HepG2 (cell line): ENCODE results near the gene HSD17B11. TPM values are rescaled to one million over a fixed set of nuclear protein-coding genes. Genes with fewer than 3 reads are reported as not detected.

Experiments
- CBX1 ChIP-seq: IDR thresholded peaks from one replicate; pipeline ENCODE4 v1.6.1; 2016; ENCODE audit warnings: antibody characterized with exemption, low read depth
- FOXK1 ChIP-seq: sonication (generic); formaldehyde crosslinking; IDR thresholded peaks from 2 replicates; pipeline ENCODE4 v1.4.0; 2020; ENCODE audit warnings: low read depth, missing genetic modification reagents, borderline replicate concordance
- HNF4A ChIP-seq: sonication (generic); formaldehyde crosslinking; IDR thresholded peaks from 2 replicates; pipeline ENCODE4 v1.4.0; 2020; ENCODE audit warnings: missing genetic modification reagents
- HNRNPH1 ChIP-seq: fragments of 200-400 bp; formaldehyde crosslinking; optimal IDR thresholded peaks from 2 replicates; pipeline ENCODE3; 2017; ENCODE audit warnings: mild to moderate bottlenecking, low read depth, low read length
- HOXA9 ChIP-seq: sonication (generic); formaldehyde crosslinking; IDR thresholded peaks from 2 replicates; pipeline ENCODE4 v1.8.1; 2022; ENCODE audit warnings: missing genetic modification reagents, mild to moderate bottlenecking, moderate library complexity, borderline replicate concordance
- IRF2 ChIP-seq: IDR thresholded peaks from 2 replicates; pipeline ENCODE4 v1.6.1; 2018; ENCODE audit warnings: missing genetic modification reagents, missing compliant biosample characterization
- KMT2A ChIP-seq: sonication (generic); formaldehyde crosslinking; IDR thresholded peaks from 2 replicates; pipeline ENCODE4 v1.4.0; 2020; ENCODE audit warnings: missing genetic modification reagents
- MAFK ChIP-seq, 2 experiments: IDR thresholded peaks in 1 of 2; conservative IDR thresholded peaks in 1 of 2; 2 replicates each; pipeline ENCODE4 v1.6.1; 2011; ENCODE audit warnings: improper control_type of control experiment in 2 of 2, low read length in 2 of 2
- MTA1 ChIP-seq: sonication (generic); formaldehyde crosslinking; IDR thresholded peaks from 2 replicates; pipeline ENCODE4 v1.4.0; 2020; ENCODE audit warnings: missing genetic modification reagents, mild to moderate bottlenecking, borderline replicate concordance
- NFATC3 ChIP-seq: sonication (generic); formaldehyde crosslinking; IDR thresholded peaks from 2 replicates; pipeline ENCODE4 v1.5.1; 2020; ENCODE audit warnings: mild to moderate bottlenecking, missing genetic modification reagents
- RFX3 ChIP-seq: IDR thresholded peaks from 2 replicates; pipeline ENCODE4 v1.6.1; 2016; ENCODE audit warnings: missing biosample characterization, missing genetic modification reagents
- polyA plus RNA-seq, 8 experiments: library from polyadenylated mRNA; depleted of rRNA in 3 of 8; stranded (reverse) in 7 of 8; unstranded in 1 of 8; fragments of >200 nt; fragmentation: Illumina TruSeq in 4 of 8; extraction: Trizol in 4 of 8; gene quantifications; 2 replicates each; pipeline versions ENCODE4 v1.2.1 to v1.2.3, GENCODE V29; 2011 to 2016; ENCODE audit warnings: low read depth in 4 of 8, missing spikeins in 1 of 8, mixed read lengths in 1 of 8; ENCODE audit not compliant: insufficient read depth in 1 of 8
- total RNA-seq, 5 experiments: library from RNA; depleted of rRNA; stranded (reverse); fragments of >200 nt; fragmentation: Illumina TruSeq; extraction: Trizol; gene quantifications; 2 replicates each; pipeline ENCODE4 v1.2.3, GENCODE V29; 2016; ENCODE audit warnings: low read depth in 1 of 5
- TF ChIP-seq, protein P1 (sequence below): sonication (generic); formaldehyde crosslinking; IDR thresholded peaks from 2 replicates; pipeline ENCODE4 v1.4.0; 2020; ENCODE audit warnings: missing genetic modification reagents
- TF ChIP-seq, protein P2 (sequence below): sonication (generic); formaldehyde crosslinking; IDR thresholded peaks from 2 replicates; pipeline ENCODE4 v1.4.0; 2020; ENCODE audit warnings: missing genetic modification reagents
- TF ChIP-seq, protein P3 (sequence below): sonication (generic); formaldehyde crosslinking; IDR thresholded peaks from 2 replicates; pipeline ENCODE4 v1.4.0; 2020; ENCODE audit warnings: mild to moderate bottlenecking, low read depth, missing genetic modification reagents
- TF ChIP-seq, protein P4 (sequence below): sonication (generic); formaldehyde crosslinking; IDR thresholded peaks from 2 replicates; pipeline ENCODE4 v1.4.0; 2020; ENCODE audit warnings: mild to moderate bottlenecking, missing genetic modification reagents
- TF ChIP-seq, protein P5 (sequence below): sonication (generic); formaldehyde crosslinking; IDR thresholded peaks from 2 replicates; pipeline ENCODE4; 2020; ENCODE audit warnings: missing genetic modification reagents, mild to moderate bottlenecking, borderline replicate concordance
- TF ChIP-seq, protein P6 (sequence below): sonication (generic); formaldehyde crosslinking; IDR thresholded peaks from 2 replicates; pipeline ENCODE4 v1.9.0; 2021; ENCODE audit warnings: missing genetic modification reagents, mild to moderate bottlenecking, borderline replicate concordance

The HSD17B11 gene
- total and polyA plus RNA-seq, 2 of the 13 experiments (the other 11 are each of a cell fraction or from before 2014, with no cell fraction given) = 121 to 158 TPM

DNA sequence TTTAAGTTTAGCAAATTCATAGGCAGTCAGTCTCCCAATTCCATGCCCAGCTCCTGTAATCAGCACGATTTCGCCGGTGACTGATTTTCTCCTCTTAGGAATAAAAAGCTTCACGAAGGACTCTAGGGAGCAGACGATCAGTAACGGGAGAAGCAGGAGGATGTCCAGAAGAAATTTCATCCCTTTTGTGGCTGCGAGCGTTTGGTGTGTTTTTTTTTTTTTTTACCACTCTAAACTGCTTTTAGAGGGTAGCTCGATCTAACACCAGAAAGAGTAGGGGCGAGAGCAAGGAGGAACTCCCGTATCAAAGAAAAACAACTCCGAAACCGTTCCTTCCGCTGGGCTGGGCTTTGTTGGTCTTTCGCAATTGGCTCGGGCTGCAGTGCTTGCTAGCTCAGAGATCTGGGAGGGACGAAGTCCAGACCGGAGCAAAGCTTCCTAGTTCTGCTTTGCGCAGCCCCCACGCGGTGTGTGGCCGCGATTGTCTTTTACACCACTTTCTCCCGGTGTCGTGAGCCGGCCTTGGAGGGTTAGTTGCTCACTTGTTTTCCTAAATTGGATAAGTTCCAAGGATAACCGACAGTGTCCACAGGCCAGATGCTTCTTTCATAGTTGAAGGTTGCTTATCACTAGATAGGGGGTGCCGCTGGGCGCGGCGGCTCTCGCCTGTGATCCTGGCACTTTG is at the start of gene HSD17B11 (continued):
- TF ChIP-seq, protein P1, sequence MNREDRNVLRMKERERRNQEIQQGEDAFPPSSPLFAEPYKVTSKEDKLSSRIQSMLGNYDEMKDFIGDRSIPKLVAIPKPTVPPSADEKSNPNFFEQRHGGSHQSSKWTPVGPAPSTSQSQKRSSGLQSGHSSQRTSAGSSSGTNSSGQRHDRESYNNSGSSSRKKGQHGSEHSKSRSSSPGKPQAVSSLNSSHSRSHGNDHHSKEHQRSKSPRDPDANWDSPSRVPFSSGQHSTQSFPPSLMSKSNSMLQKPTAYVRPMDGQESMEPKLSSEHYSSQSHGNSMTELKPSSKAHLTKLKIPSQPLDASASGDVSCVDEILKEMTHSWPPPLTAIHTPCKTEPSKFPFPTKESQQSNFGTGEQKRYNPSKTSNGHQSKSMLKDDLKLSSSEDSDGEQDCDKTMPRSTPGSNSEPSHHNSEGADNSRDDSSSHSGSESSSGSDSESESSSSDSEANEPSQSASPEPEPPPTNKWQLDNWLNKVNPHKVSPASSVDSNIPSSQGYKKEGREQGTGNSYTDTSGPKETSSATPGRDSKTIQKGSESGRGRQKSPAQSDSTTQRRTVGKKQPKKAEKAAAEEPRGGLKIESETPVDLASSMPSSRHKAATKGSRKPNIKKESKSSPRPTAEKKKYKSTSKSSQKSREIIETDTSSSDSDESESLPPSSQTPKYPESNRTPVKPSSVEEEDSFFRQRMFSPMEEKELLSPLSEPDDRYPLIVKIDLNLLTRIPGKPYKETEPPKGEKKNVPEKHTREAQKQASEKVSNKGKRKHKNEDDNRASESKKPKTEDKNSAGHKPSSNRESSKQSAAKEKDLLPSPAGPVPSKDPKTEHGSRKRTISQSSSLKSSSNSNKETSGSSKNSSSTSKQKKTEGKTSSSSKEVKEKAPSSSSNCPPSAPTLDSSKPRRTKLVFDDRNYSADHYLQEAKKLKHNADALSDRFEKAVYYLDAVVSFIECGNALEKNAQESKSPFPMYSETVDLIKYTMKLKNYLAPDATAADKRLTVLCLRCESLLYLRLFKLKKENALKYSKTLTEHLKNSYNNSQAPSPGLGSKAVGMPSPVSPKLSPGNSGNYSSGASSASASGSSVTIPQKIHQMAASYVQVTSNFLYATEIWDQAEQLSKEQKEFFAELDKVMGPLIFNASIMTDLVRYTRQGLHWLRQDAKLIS (CRISPR knock-in tag) = peak; percentile 47; the same call in 1 of the 2 replicates
- TF ChIP-seq NFATC3 (CRISPR knock-in tag) (no peak; the same call in 1 of the 2 replicates), CBX1 (no peak), RFX3 (CRISPR knock-in tag) (no peak), FOXK1 (CRISPR knock-in tag) (peak; percentile 41; the same call in 1 of the 2 replicates), HNF4A (CRISPR knock-in tag) (peak; percentile 95), MTA1 (CRISPR knock-in tag) (peak; percentile 97), HNRNPH1 (no peak), HOXA9 (CRISPR knock-in tag) (no peak), MAFK (conservative IDR thresholded peaks at IDR 0.05 in 1 of 2, IDR thresholded peaks at IDR 0.05 in 1 of 2; ENCODE audit: low read length in 2 of 2) (0 out of 4 replicates have a peak, but pooled peaks of 1 of the 2 experiments have one; percentile 37), IRF2 (CRISPR knock-in tag) (peak; percentile 90), KMT2A (CRISPR knock-in tag) (peak; percentile 88)
- TF ChIP-seq, protein P2, sequence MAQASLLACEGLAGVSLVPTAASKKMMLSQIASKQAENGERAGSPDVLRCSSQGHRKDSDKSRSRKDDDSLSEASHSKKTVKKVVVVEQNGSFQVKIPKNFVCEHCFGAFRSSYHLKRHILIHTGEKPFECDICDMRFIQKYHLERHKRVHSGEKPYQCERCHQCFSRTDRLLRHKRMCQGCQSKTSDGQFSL (CRISPR knock-in tag) = peak; percentile 64; the same call in 1 of the 2 replicates
- TF ChIP-seq, protein P3, sequence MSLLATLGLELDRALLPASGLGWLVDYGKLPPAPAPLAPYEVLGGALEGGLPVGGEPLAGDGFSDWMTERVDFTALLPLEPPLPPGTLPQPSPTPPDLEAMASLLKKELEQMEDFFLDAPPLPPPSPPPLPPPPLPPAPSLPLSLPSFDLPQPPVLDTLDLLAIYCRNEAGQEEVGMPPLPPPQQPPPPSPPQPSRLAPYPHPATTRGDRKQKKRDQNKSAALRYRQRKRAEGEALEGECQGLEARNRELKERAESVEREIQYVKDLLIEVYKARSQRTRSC (CRISPR knock-in tag) = no peak
- TF ChIP-seq, protein P4, sequence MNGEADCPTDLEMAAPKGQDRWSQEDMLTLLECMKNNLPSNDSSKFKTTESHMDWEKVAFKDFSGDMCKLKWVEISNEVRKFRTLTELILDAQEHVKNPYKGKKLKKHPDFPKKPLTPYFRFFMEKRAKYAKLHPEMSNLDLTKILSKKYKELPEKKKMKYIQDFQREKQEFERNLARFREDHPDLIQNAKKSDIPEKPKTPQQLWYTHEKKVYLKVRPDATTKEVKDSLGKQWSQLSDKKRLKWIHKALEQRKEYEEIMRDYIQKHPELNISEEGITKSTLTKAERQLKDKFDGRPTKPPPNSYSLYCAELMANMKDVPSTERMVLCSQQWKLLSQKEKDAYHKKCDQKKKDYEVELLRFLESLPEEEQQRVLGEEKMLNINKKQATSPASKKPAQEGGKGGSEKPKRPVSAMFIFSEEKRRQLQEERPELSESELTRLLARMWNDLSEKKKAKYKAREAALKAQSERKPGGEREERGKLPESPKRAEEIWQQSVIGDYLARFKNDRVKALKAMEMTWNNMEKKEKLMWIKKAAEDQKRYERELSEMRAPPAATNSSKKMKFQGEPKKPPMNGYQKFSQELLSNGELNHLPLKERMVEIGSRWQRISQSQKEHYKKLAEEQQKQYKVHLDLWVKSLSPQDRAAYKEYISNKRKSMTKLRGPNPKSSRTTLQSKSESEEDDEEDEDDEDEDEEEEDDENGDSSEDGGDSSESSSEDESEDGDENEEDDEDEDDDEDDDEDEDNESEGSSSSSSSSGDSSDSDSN = peak; percentile 87
- TF ChIP-seq, protein P5, sequence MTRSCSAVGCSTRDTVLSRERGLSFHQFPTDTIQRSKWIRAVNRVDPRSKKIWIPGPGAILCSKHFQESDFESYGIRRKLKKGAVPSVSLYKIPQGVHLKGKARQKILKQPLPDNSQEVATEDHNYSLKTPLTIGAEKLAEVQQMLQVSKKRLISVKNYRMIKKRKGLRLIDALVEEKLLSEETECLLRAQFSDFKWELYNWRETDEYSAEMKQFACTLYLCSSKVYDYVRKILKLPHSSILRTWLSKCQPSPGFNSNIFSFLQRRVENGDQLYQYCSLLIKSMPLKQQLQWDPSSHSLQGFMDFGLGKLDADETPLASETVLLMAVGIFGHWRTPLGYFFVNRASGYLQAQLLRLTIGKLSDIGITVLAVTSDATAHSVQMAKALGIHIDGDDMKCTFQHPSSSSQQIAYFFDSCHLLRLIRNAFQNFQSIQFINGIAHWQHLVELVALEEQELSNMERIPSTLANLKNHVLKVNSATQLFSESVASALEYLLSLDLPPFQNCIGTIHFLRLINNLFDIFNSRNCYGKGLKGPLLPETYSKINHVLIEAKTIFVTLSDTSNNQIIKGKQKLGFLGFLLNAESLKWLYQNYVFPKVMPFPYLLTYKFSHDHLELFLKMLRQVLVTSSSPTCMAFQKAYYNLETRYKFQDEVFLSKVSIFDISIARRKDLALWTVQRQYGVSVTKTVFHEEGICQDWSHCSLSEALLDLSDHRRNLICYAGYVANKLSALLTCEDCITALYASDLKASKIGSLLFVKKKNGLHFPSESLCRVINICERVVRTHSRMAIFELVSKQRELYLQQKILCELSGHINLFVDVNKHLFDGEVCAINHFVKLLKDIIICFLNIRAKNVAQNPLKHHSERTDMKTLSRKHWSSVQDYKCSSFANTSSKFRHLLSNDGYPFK (CRISPR knock-in tag) = peak; percentile 66; the same call in 1 of the 2 replicates
- TF ChIP-seq, protein P6, sequence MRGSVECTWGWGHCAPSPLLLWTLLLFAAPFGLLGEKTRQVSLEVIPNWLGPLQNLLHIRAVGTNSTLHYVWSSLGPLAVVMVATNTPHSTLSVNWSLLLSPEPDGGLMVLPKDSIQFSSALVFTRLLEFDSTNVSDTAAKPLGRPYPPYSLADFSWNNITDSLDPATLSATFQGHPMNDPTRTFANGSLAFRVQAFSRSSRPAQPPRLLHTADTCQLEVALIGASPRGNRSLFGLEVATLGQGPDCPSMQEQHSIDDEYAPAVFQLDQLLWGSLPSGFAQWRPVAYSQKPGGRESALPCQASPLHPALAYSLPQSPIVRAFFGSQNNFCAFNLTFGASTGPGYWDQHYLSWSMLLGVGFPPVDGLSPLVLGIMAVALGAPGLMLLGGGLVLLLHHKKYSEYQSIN (CRISPR knock-in tag) = no peak
